Rectal smooth muscle tissue (tissue), 1 donor: ENCODE results near the gene USP48.

Experiments
- H3K27ac ChIP-seq: one replicate; pipeline ENCODE4 v1.7.0; 2013; ENCODE audit warnings: low read depth, low read length, inconsistent platforms
- H3K27me3 ChIP-seq: one replicate; pipeline ENCODE4 v1.7.0; 2013; ENCODE audit warnings: low read length; ENCODE audit not compliant: control insufficient read depth, insufficient read depth
- H3K36me3 ChIP-seq: one replicate; pipeline ENCODE4 v1.7.0; 2013; ENCODE audit warnings: low read length; ENCODE audit not compliant: control insufficient read depth, insufficient read depth
- H3K4me1 ChIP-seq: one replicate; pipeline ENCODE4 v1.7.0; 2013; ENCODE audit warnings: low read length; ENCODE audit not compliant: control insufficient read depth, insufficient read depth
- H3K4me3 ChIP-seq: one replicate; pipeline ENCODE4 v1.7.0; 2013; ENCODE audit warnings: low read length
- H3K9ac ChIP-seq: one replicate; pipeline ENCODE4 v1.7.0; 2013; ENCODE audit warnings: low read length

USP48 gene

DNA sequence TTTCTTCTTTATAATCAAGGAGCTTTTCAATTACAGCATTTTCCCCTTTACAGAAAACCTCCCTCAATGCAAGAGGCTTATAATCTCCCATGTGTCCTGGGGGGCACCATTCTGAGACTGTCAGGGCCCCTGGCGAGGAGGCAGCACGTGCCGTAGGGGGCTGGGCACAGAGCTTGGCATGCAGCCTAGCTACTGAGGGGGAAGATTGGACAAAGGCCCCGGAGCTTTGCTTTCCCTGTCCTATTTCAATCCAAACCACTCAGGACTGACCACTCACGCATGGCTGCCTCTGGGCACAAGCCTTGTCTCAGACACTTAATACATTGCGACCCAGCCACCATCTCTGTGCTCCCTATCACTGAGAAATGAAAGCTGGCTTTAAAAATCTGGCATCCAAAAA, 111.0 kb downstream of the USP48 start:
- no peak overlapping the region for H3K27ac ChIP-seq
- no peak overlapping the region for H3K9ac ChIP-seq
- no peaks in the 10 kb centered on the region for H3K36me3 ChIP-seq
- H3K4me1 ChIP-seq = peaks cover 19% of the 10 kb centered on the region
- H3K4me3 ChIP-seq = no peak overlapping the region
- H3K27me3 ChIP-seq = peaks cover 26% of the 10 kb centered on the region

DNA sequence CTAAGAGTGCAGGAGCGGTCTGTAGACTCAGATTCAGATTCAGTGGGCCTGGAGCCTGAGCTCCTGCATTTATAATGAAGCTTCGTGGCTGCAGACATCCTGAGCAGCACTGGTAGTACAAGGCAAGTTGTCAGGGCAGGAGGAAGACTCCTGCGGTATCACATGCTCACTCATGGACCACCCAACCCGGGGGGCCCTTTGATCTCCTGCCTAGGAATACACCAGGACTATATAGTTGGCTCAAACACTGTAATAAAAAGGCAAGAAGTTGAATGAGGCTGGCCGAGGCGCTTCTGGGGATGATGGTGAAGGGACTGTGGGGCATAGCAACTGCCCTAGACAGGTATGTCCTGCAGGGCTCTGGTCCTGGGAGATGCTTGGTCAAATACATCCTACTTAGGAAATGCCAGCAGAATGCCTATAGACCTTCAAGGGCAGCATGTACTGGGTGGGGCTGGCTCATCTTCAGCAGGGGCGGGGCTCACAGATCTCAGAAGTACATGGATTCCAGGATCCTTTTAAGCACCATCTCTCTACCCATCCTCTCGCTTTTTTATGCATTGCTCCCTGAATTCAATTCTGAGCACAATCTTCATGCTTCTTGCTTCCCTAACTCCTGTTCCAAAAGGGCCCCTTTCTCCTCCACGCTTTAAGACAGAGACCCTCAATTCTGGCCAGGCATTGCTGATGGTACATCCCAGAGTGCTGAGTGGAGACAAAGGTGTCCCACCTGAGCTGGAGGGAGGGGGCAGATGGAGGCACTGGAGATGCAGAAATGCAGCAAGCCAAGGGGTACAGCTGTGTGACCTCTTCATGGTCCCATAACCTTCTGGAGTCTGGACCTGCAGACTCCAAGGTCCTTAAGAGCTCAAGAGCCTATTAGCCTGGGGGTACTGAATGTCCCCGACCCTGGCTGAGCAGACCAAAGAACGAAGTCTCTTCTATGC, 111.7 kb downstream of the USP48 start:
- Histone ChIP-seq H3K27me3 (peaks cover 31% of the 10 kb centered on the region), H3K4me3 (no peak overlapping the region), H3K36me3 (no peaks in the 10 kb centered on the region), H3K4me1 (peaks cover 19% of the 10 kb centered on the region), H3K9ac (no peak overlapping the region), H3K27ac (no peak overlapping the region)

DNA sequence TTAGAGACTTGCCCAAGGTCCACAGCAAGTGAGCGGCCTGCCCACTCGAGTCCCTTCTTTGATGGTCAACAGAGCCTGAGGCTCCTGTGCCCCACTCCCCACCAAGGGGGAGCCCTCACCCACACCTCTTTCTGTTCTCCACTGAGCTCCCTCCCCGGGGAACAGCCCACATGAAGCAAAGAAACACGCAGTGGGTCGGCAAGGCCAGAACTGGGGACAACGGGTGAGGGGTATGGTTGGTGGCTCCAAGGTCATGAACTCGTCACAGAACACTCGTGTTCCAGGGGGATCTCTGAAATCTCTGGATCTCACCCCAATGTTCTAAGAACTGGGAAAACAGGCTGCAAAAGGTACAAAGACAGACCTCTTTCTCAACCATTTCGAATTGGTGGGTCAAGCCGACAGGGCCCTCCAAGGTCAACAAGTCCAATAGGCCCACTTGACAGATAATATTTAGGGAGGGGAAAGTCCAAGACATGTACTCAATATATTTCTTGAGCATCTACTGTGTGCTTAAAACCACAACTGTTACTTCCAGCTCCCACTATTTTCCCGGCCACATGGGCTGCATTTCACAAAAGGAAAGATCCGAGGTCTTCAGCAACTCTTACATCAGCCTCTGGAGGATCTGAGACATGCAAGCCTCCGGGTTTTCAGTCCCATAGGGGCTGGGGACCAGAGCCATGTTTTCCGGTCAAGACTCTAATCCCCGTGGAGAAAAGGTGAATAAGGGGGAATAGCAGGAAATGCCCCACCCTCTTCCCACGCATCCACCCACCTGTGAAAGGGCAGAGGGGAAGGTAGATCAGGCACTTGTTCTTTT, 112.7 kb downstream of the USP48 start:
- Histone ChIP-seq H3K27ac (no peak overlapping the region), H3K9ac (no peak overlapping the region), H3K4me1 (peaks cover 19% of the 10 kb centered on the region), H3K36me3 (no peaks in the 10 kb centered on the region), H3K4me3 (no peak overlapping the region), H3K27me3 (peaks cover 33% of the 10 kb centered on the region)

DNA sequence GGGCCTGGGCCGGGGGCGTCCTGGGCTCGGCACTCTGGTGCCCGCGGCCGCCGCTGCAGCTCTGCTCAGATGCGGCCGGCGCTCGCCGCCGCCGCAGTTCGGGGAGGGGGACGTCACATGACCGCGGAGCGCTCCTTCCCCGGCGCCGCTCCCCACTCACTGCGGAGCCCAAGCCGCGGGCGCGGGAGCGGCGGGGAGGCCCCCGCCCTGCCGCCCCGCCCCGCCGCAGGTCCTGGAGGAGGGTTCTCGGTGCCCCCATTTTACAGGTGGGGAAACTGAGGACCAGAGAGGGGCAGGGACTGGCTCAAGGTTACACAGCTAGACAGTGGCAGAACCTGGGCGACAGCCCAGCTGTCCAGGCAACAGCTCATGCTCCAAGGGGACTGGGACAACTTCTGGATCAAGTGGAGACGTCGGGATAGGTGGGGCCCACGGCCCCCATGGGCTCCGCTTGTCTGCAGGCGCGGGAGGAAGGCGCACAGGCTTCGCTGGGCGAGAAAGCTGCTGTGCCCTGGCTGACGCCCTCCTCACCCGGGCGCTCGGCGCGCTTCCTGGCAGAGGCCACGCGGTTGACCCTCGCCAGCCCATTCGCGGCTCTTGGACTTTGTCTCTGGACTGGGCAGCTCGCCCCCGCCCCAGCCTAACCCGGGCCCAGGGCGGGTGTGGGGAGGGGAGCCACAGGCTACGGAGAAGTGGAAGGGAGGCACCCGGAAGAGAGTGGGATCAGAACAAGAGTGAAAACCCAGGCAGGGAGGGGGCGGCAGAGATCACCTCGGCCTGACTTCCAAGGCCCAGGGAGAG, 113.5 kb downstream of the USP48 start, which contains the start of gene RAP1GAP:
Gene RAP1GAP (minus strand): TSS at position 100 of the 801 bp plus-strand sequence. CDS start 49,325 bp downstream, outside the sequence.
- H3K27me3 ChIP-seq = peaks cover 33% of the 10 kb centered on the region
- H3K4me3 ChIP-seq = peak within 1 kb of the TSS; percentile 53
- H3K4me1 ChIP-seq = peaks cover 19% of the 10 kb centered on the region
- no peaks in the 10 kb centered on the region for H3K36me3 ChIP-seq
- H3K27ac ChIP-seq = no peak within 1 kb of the TSS
- H3K9ac ChIP-seq = no peak within 1 kb of the TSS

DNA sequence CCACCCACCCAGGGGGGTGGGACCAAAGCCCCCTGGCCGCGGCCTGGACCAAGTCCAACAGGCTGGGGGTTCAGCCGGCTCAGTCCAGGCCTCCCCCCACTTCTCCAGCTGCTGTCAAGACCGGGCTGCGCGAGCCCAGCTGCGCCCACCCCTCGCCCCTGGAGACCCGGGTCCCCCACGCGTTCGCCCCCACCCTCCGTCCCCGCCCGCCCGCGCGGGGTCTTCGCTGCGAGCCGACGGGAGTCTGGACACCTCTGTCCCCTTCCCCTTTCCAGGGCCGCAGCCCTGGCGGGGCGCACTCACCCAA, 114.0 kb downstream of the USP48 start:
- Histone ChIP-seq H3K36me3 (no peaks in the 10 kb centered on the region), H3K27ac (no peak overlapping the region), H3K4me3 (peak overlapping the region; percentile 53), H3K27me3 (peaks cover 33% of the 10 kb centered on the region), H3K4me1 (peaks cover 19% of the 10 kb centered on the region), H3K9ac (no peak overlapping the region)

DNA sequence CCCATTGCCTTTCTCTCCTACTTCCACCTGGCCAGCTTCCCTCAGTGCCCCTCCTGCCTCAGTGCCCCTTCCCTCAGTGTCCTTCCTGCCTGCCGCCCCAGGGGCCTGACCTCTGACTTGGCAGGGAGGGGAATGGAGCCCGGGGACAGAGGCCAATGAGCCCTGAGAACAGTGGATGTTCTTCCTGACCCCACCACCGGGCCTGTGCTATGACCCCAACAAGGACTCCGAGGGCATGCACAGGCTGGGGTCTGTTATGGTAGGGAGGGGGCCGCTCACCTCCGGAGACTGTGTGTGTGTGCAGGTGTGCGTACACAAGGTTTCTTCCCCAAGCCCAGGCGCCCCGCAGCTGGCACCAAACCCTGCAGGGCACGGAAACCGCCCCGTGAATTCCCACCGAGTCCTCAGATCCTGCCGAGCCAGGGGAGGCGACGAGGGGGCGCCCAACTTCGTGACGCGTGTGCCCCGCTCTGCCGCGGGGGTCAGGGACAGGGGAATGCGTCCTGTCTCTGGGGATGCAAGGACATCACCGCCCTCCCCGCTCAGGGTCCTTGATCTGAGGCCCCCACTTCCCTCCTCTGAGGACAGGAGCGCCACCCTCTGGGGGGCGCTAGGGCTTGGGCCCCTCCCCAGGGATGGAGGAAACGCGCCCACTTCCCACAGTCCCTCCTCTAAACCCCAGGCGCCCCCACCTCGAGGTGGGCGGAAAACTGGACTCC, 114.6 kb downstream of the USP48 start:
- H3K36me3 ChIP-seq = no peaks in the 10 kb centered on the region
- H3K4me3 ChIP-seq = no peak overlapping the region
- H3K4me1 ChIP-seq = peaks cover 14% of the 10 kb centered on the region
- no peak overlapping the region for H3K27ac ChIP-seq
- no peak overlapping the region for H3K9ac ChIP-seq
- peaks cover 33% of the 10 kb centered on the region for H3K27me3 ChIP-seq

DNA sequence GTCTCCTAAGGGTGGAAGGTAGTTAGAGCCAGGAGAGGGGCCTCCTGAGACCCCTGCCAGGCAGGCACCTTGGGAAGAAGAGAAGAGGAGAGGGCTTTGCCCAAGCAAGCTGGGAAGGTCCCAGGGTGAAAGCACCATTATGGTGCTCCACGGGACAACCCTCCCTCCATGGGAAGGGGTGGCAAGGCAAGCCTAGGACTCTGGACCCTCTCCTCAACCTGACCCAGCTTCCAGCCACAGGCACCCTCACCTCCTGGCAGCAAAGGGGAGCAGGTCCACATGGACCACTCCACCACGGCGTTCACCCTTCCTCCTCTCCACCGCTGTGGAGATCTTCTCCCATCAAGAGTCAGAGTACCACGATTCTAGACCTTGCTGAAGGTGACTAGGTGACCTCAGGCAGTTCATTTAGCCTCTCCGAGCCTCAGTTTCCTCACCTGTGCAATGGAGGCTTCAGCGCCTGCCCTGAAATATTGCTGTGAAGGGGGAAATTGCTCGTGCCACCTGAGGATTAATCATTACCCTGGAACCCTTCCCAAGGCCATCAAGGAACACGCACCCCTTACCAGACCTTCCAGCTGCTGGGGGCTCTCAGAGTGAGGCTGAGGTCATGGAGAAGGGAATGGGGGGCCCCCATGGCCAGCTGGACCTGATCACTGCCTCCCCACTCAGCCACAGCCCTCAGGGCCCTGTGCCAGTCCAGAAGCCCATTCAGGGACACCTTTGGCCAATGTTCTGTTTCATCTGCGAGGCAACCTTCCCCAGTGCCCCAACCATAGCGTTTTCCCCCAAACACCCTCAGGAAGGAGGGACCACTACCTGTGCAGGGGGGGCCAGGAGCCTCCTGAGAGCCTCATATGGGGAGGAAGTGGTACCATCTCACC, 115.4 kb downstream of the USP48 start:
- peaks cover 37% of the 10 kb centered on the region for H3K27me3 ChIP-seq
- peaks cover 9% of the 10 kb centered on the region for H3K4me1 ChIP-seq
- H3K9ac ChIP-seq = no peak overlapping the region

DNA sequence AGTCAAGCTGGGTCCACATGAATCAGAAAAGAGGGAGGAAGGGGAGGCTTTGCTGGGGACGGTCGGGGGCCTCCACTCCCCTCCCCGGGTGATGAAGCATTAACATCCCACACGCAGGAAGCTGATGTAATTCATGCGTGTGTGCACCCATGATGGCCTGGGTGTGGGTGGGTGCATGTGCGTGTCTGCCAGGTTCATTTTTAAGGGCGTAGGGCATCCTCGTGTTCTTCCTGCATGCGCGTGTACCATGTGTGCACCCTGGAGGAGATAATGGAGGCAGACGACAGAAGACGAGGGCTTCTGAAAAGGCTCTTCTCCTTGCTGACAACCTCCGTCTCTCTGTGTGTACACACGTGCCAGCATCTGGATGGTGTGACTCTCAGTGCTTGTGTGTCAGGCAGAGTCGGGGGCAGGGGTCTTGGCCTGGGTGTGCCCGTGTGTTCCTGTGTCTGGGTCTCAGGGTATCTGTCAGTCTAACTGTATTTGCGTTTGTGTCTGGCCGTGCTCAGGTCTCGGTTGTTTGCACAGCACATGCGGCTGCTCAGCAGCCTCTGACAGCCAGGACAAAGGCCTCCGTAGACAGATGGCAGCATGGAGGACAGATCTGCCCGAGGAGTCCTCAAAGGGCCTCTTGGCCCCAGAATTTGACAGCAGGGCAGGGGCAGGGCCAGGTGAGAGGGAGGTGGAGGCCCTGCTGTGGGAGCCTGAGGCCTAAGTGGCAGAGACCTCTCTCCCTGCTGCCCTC, 116.2 kb downstream of the USP48 start:
- Histone ChIP-seq H3K36me3 (no peaks in the 10 kb centered on the region), H3K4me3 (no peak overlapping the region), H3K9ac (no peak overlapping the region), H3K27ac (no peak overlapping the region), H3K27me3 (peaks cover 37% of the 10 kb centered on the region), H3K4me1 (peaks cover 1% of the 10 kb centered on the region)

More for the DNA sequence above, 115.4 kb downstream of the USP48 start:
- no peak overlapping the region for H3K27ac ChIP-seq
- H3K36me3 ChIP-seq = no peaks in the 10 kb centered on the region
- no peak overlapping the region for H3K4me3 ChIP-seq

DNA sequence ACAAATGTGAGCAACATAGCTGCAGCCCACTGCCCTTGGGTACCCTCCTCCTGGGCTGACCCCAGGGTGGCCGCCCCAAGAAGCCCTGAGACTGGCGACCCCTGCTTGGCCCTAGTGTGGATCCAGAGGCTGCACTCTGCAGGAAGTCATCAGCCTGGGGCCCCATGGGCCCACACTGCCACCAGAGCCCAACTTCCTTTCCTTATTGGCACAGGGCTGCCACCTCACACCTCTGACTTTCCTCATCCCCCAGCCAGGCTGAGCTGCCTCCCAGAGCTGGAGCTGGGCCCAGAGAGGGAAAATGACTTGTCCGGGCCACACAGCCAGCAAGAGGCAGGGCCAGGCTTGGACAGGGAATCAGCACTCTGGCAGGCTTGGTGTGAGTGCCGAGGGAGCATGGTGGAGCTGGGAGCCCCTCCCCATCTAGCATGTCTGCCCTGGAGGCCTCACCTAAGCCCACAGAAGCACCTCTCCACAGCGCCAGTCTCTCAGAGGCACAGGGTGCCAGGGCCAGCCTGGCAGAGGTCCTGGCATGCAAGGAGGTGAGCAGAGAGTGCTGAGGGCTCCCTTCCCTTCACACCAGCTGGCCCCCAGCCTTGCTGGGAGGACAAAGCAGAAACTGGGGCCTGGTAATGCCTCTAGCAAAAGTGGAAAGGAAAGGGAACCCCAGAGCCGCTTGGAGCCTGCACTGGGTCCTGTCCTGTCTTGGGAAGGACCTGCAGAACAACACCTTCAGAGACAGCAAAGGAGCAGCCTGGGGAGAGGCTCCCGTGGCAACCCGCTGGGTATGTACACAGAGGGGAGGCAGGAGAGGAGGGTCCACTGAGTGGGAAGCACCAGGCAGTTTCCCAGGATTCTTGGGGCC, 117.0 kb downstream of the USP48 start:
- Histone ChIP-seq H3K27ac (no peak overlapping the region), H3K9ac (no peak overlapping the region), H3K36me3 (no peaks in the 10 kb centered on the region), H3K4me3 (no peak overlapping the region), H3K4me1 (no peaks in the 10 kb centered on the region), H3K27me3 (peaks cover 37% of the 10 kb centered on the region)
